ENCODE data around the gene ARID1B. TPM values are rescaled to one million over a fixed set of nuclear protein-coding genes. Genes with fewer than 3 reads are reported as not detected.

Gene ARID1B
- total and polyA plus RNA-seq, 9 of the 15 experiments (the other 6 are each of a cell fraction or from before 2014, with no cell fraction given), result 12.5 to 50.5 (median 25.8) TPM

DNA sequence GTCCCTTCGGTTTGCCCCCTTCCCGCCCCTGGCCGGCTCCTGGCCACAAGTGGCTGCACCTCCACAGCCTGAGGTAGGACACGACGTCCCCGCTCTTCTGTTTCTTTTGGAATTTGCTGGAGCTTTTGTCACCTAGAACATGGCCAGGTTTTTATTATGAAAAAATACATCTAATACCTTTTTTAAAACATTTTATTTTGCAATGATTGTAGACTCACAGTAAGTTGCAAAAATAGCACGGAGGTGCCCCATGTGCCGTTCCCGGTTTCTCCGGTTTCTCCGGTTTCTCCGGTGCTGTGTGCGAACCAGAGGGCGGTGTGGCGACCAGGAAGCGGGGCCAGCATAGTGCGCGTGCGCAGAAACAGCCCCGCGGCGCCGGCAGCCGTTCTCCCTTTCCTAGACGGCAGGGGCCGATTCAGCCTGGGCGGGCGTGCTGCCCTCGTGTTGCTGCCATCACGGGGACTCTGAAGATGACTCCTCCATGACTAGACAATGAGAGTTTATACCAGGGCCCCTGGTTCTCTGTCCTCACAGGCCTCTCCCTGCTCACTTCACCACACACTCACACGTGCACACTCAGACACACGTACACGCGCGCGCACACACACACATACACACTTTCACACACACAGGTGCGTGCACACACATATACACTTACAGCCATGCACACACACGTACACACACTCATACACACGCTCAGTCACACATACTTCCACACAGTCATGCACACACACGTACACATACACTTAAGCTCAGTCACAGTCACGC lies 444.1 kb downstream of the ARID1B start (continued):
- TF ChIP-seq, protein P1, sequence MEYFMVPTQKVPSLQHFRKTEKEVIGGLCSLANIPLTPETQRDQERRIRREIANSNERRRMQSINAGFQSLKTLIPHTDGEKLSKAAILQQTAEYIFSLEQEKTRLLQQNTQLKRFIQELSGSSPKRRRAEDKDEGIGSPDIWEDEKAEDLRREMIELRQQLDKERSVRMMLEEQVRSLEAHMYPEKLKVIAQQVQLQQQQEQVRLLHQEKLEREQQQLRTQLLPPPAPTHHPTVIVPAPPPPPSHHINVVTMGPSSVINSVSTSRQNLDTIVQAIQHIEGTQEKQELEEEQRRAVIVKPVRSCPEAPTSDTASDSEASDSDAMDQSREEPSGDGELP (CRISPR knock-in tag; IDR thresholded peaks at IDR 0.05; ENCODE audit: borderline replicate concordance), result peak; percentile 65; the same call in 1 of the 2 replicates
- TF ChIP-seq, protein P2, sequence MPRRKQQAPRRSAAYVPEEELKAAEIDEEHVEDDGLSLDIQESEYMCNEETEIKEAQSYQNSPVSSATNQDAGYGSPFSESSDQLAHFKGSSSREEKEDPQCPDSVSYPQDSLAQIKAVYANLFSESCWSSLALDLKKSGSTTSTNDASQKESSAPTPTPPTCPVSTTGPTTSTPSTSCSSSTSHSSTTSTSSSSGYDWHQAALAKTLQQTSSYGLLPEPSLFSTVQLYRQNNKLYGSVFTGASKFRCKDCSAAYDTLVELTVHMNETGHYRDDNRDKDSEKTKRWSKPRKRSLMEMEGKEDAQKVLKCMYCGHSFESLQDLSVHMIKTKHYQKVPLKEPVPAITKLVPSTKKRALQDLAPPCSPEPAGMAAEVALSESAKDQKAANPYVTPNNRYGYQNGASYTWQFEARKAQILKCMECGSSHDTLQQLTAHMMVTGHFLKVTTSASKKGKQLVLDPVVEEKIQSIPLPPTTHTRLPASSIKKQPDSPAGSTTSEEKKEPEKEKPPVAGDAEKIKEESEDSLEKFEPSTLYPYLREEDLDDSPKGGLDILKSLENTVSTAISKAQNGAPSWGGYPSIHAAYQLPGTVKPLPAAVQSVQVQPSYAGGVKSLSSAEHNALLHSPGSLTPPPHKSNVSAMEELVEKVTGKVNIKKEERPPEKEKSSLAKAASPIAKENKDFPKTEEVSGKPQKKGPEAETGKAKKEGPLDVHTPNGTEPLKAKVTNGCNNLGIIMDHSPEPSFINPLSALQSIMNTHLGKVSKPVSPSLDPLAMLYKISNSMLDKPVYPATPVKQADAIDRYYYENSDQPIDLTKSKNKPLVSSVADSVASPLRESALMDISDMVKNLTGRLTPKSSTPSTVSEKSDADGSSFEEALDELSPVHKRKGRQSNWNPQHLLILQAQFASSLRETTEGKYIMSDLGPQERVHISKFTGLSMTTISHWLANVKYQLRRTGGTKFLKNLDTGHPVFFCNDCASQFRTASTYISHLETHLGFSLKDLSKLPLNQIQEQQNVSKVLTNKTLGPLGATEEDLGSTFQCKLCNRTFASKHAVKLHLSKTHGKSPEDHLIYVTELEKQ (CRISPR knock-in tag; IDR thresholded peaks at IDR 0.05), result no peak
- no peak; the same call in 1 of the 2 replicates for TF ChIP-seq SMARCA4 (IDR thresholded peaks at IDR 0.05)
- TF ChIP-seq, protein P3, sequence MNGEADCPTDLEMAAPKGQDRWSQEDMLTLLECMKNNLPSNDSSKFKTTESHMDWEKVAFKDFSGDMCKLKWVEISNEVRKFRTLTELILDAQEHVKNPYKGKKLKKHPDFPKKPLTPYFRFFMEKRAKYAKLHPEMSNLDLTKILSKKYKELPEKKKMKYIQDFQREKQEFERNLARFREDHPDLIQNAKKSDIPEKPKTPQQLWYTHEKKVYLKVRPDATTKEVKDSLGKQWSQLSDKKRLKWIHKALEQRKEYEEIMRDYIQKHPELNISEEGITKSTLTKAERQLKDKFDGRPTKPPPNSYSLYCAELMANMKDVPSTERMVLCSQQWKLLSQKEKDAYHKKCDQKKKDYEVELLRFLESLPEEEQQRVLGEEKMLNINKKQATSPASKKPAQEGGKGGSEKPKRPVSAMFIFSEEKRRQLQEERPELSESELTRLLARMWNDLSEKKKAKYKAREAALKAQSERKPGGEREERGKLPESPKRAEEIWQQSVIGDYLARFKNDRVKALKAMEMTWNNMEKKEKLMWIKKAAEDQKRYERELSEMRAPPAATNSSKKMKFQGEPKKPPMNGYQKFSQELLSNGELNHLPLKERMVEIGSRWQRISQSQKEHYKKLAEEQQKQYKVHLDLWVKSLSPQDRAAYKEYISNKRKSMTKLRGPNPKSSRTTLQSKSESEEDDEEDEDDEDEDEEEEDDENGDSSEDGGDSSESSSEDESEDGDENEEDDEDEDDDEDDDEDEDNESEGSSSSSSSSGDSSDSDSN (IDR thresholded peaks at IDR 0.05; ENCODE audit: borderline replicate concordance in 1 of 2, low read depth in 2 of 2, low read length in 2 of 2), result peak in 1 of 2 experiments; percentile 44; a peak in 1 of 4 replicates
- no peak for TF ChIP-seq ZFPM2 (CRISPR knock-in tag; IDR thresholded peaks at IDR 0.05)
- TF ChIP-seq, protein P4, sequence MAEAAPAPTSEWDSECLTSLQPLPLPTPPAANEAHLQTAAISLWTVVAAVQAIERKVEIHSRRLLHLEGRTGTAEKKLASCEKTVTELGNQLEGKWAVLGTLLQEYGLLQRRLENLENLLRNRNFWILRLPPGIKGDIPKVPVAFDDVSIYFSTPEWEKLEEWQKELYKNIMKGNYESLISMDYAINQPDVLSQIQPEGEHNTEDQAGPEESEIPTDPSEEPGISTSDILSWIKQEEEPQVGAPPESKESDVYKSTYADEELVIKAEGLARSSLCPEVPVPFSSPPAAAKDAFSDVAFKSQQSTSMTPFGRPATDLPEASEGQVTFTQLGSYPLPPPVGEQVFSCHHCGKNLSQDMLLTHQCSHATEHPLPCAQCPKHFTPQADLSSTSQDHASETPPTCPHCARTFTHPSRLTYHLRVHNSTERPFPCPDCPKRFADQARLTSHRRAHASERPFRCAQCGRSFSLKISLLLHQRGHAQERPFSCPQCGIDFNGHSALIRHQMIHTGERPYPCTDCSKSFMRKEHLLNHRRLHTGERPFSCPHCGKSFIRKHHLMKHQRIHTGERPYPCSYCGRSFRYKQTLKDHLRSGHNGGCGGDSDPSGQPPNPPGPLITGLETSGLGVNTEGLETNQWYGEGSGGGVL (CRISPR knock-in tag; IDR thresholded peaks at IDR 0.05), result no peak
- no peak; the same call in 1 of the 2 replicates for TF ChIP-seq ZNF668 (CRISPR knock-in tag; IDR thresholded peaks at IDR 0.05)
- TF ChIP-seq MCM3 (IDR thresholded peaks at IDR 0.05), result peak; percentile 73; the same call in 1 of the 2 replicates
- TF ChIP-seq SMAD2 (IDR thresholded peaks at IDR 0.05; ENCODE audit: low read depth, low read length), result no peak
